Astrocyte (in vitro differentiated cells and primary cell): ENCODE results near the gene DIP2C. TPM values are rescaled to one million over a fixed set of nuclear protein-coding genes. Genes with fewer than 3 reads are reported as not detected.

ENCODE experiments used
- DNase-seq: peaks from one replicate; pipeline ENCODE4 v3.0.0-alpha.2; 2010; ENCODE audit warnings: low read depth
- FAIRE-seq: peaks from 2 replicates; lab custom pipeline; 2011; peaks lifted over from hg19 to GRCh38; lab: Jason Lieb, UNC
- H2AFZ ChIP-seq: 2 replicates; pipeline ENCODE4 v1.6.0; 2012; ENCODE audit warnings: low read depth, low read length, inconsistent platforms
- H3K27ac ChIP-seq: 2 replicates; pipeline ENCODE4 v1.5.1; 2011; ENCODE audit warnings: low read depth, low read length, inconsistent platforms
- H3K27me3 ChIP-seq: 2 replicates; pipeline ENCODE4 v1.6.0; 2011; ENCODE audit warnings: low read length, inconsistent platforms; ENCODE audit not compliant: insufficient read depth
- H3K36me3 ChIP-seq: 2 replicates; pipeline ENCODE4 v1.5.1; 2011; ENCODE audit warnings: low read length, inconsistent platforms; ENCODE audit not compliant: insufficient read depth
- H3K4me1 ChIP-seq: 2 replicates; pipeline ENCODE4 v1.5.1; 2011; ENCODE audit warnings: low read length, inconsistent platforms; ENCODE audit not compliant: insufficient read depth
- H3K4me2 ChIP-seq: 2 replicates; pipeline ENCODE4 v1.6.0; 2012; ENCODE audit warnings: low read length, inconsistent platforms
- H3K4me3 ChIP-seq: 2 replicates; pipeline ENCODE4 v1.5.1; 2011; ENCODE audit warnings: low read depth, mild to moderate bottlenecking, low read length, inconsistent platforms; ENCODE audit not compliant: insufficient read depth
- H3K79me2 ChIP-seq: 2 replicates; pipeline ENCODE4 v1.6.0; 2012; ENCODE audit warnings: mild to moderate bottlenecking, low read length, inconsistent platforms; ENCODE audit not compliant: insufficient read depth
- H3K9ac ChIP-seq: 2 replicates; pipeline ENCODE4 v1.6.0; 2012; ENCODE audit warnings: mild to moderate bottlenecking, low read length, inconsistent platforms
- H3K9me3 ChIP-seq: 2 replicates; pipeline ENCODE4 v1.5.1; 2012; ENCODE audit warnings: low read depth, mild to moderate bottlenecking, low read length, inconsistent platforms; ENCODE audit not compliant: insufficient read depth
- H4K20me1 ChIP-seq: 2 replicates; pipeline ENCODE4 v1.6.0; 2012; ENCODE audit warnings: low read length, inconsistent platforms; ENCODE audit not compliant: insufficient read depth
- H3K27ac Mint-ChIP-seq: one replicate; pipeline ENCODE4 v1.8.0; 2021; ENCODE audit warnings: mild to moderate bottlenecking, mixed read lengths; ENCODE audit not compliant: unreplicated experiment
- H3K27me3 Mint-ChIP-seq: one replicate; pipeline ENCODE4 v1.8.0; 2021; ENCODE audit warnings: low read depth, mixed read lengths; ENCODE audit not compliant: unreplicated experiment
- H3K36me3 Mint-ChIP-seq: one replicate; pipeline ENCODE4 v1.8.0; 2021; ENCODE audit warnings: low read depth, mixed read lengths; ENCODE audit not compliant: unreplicated experiment
- H3K4me1 Mint-ChIP-seq: one replicate; pipeline ENCODE4 v1.8.0; 2021; ENCODE audit warnings: low read depth, mixed read lengths; ENCODE audit not compliant: unreplicated experiment
- H3K4me3 Mint-ChIP-seq: one replicate; pipeline ENCODE4 v1.8.0; 2021; ENCODE audit warnings: mild to moderate bottlenecking, moderate library complexity, mixed read lengths; ENCODE audit not compliant: unreplicated experiment
- H3K9me3 Mint-ChIP-seq: one replicate; pipeline ENCODE4 v1.8.0; 2021; ENCODE audit warnings: mild to moderate bottlenecking, mixed read lengths; ENCODE audit not compliant: unreplicated experiment
- EZH2 ChIP-seq: IDR thresholded peaks from 2 replicates; pipeline ENCODE4 v1.6.1; 2012; ENCODE audit warnings: mild to moderate bottlenecking, low read length, inconsistent platforms; ENCODE audit not compliant: insufficient read depth
- total RNA-seq: library from RNA; stranded (reverse); gene quantifications from 2 replicates; pipeline ENCODE4 v1.2.1, GENCODE V29; 2021
- TF ChIP-seq, protein P1 (sequence below): IDR thresholded peaks from 2 replicates; pipeline ENCODE4 v1.5.1; 2011; ENCODE audit warnings: low read depth, mild to moderate bottlenecking, inconsistent platforms, low read length, moderate library complexity; ENCODE audit not compliant: insufficient read depth

The DIP2C gene
- total RNA-seq, 1 donor from 2014 or later: 27.3 TPM

GRCh38 chr10:526651-527312, 162.7 kb downstream of the DIP2C start:
- H3K36me3 ChIP-seq: no peaks in the 10 kb centered on the region
- peaks cover 95% of the 10 kb centered on the region for H3K79me2 ChIP-seq
- H3K4me1 ChIP-seq: peaks cover 4% of the 10 kb centered on the region
- H3K27me3 ChIP-seq: no peaks in the 10 kb centered on the region
- no peak overlapping the region for H3K9ac ChIP-seq
- H3K4me3 ChIP-seq: no peak overlapping the region
- Mint-ChIP-seq H3K27me3 (no peaks in the 10 kb centered on the region), H3K9me3 (no peaks in the 10 kb centered on the region), H3K36me3 (peaks cover 8% of the 10 kb centered on the region), H3K27ac (peak overlapping the region; percentile 66), H3K4me1 (peaks cover 32% of the 10 kb centered on the region), H3K4me3 (no peak overlapping the region)
- no peak for FAIRE-seq
- no peak for DNase-seq
- no peak overlapping the region for H2AFZ ChIP-seq
- H3K9me3 ChIP-seq: no peaks in the 10 kb centered on the region
- TF ChIP-seq, protein P1, sequence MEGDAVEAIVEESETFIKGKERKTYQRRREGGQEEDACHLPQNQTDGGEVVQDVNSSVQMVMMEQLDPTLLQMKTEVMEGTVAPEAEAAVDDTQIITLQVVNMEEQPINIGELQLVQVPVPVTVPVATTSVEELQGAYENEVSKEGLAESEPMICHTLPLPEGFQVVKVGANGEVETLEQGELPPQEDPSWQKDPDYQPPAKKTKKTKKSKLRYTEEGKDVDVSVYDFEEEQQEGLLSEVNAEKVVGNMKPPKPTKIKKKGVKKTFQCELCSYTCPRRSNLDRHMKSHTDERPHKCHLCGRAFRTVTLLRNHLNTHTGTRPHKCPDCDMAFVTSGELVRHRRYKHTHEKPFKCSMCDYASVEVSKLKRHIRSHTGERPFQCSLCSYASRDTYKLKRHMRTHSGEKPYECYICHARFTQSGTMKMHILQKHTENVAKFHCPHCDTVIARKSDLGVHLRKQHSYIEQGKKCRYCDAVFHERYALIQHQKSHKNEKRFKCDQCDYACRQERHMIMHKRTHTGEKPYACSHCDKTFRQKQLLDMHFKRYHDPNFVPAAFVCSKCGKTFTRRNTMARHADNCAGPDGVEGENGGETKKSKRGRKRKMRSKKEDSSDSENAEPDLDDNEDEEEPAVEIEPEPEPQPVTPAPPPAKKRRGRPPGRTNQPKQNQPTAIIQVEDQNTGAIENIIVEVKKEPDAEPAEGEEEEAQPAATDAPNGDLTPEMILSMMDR: no peak
- no peak for TF ChIP-seq EZH2
- peaks cover 97% of the 10 kb centered on the region for H4K20me1 ChIP-seq
- no peak overlapping the region for H3K27ac ChIP-seq
- H3K4me2 ChIP-seq: no peak overlapping the region

DNA sequence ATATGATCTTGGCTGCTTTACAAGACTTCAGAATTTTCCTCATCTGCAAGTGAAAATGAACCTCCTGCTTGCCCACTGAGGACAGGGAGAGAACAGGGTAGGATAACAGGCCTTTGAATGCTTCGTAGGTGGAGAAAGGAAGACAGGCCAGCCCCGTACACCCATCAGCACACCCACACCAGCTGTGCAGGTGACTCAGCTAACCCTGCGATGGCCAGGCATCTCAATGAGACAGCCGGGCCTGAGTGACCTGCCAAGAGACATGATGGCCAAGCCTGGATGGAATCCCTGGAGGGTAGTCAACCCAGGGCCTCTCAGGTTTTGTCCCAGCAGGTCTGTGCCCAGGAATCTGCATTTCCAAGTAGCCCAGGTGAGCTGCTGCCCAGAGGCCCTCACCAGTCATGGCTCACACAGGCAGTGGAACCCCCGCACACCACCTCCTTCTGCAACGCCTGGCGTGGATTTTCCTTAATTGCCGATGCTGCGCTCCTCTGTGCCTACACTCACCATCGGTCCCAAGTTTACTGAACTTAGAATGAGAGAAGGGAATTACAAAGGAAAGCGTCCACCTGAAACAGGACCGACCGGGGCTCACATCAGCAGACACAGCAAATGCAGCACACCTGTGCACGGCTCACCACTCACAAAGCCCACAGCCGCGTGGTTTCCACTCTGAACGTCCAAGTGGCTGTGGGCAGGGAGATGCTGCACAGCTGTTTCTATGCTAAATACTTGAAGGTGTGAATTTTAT, 163.7 kb downstream of the DIP2C start:
- peaks cover 8% of the 10 kb centered on the region for H3K36me3 Mint-ChIP-seq
- H3K4me3 Mint-ChIP-seq: no peak overlapping the region
- Histone ChIP-seq H4K20me1 (peaks cover 97% of the 10 kb centered on the region), H3K27ac (no peak overlapping the region), H3K9ac (no peak overlapping the region), H3K27me3 (no peaks in the 10 kb centered on the region), H2AFZ (no peak overlapping the region), H3K9me3 (no peaks in the 10 kb centered on the region), H3K4me3 (no peak overlapping the region), H3K4me1 (peaks cover 4% of the 10 kb centered on the region), H3K79me2 (peaks cover 93% of the 10 kb centered on the region), H3K4me2 (no peak overlapping the region), H3K36me3 (no peaks in the 10 kb centered on the region)
- FAIRE-seq (no peak), DNase-seq (peak; percentile 41)
- H3K9me3 Mint-ChIP-seq: no peaks in the 10 kb centered on the region
- H3K27ac Mint-ChIP-seq: no peak overlapping the region
- TF ChIP-seq EZH2: no peak
- TF ChIP-seq, protein P1: no peak
- peaks cover 39% of the 10 kb centered on the region for H3K4me1 Mint-ChIP-seq
- no peaks in the 10 kb centered on the region for H3K27me3 Mint-ChIP-seq

- no peak overlapping the region for H3K4me3 ChIP-seq
- DNase-seq (no peak), FAIRE-seq (no peak)
- no peaks in the 10 kb centered on the region for H3K36me3 ChIP-seq
- H3K27me3 ChIP-seq: no peaks in the 10 kb centered on the region
- H3K9ac ChIP-seq: no peak overlapping the region
- H3K79me2 ChIP-seq: peaks cover 90% of the 10 kb centered on the region
- no peak overlapping the region for H3K4me3 Mint-ChIP-seq
- H3K27ac Mint-ChIP-seq: no peak overlapping the region
- H3K4me1 ChIP-seq: peaks cover 4% of the 10 kb centered on the region
- H4K20me1 ChIP-seq: peaks cover 95% of the 10 kb centered on the region
- H3K27ac ChIP-seq: no peak overlapping the region
- peaks cover 45% of the 10 kb centered on the region for H3K4me1 Mint-ChIP-seq
- H3K36me3 Mint-ChIP-seq: peaks cover 9% of the 10 kb centered on the region
- TF ChIP-seq, protein P1: no peak
- no peak for TF ChIP-seq EZH2
- no peaks in the 10 kb centered on the region for H3K27me3 Mint-ChIP-seq
- no peak overlapping the region for H2AFZ ChIP-seq
- H3K4me2 ChIP-seq: no peak overlapping the region
- H3K9me3 ChIP-seq: no peaks in the 10 kb centered on the region
- no peaks in the 10 kb centered on the region for H3K9me3 Mint-ChIP-seq
Observed at GRCh38 chr10:523925-524324, 165.5 kb downstream of the DIP2C start.
